ENCODE data around the gene REEP3.

DNA sequence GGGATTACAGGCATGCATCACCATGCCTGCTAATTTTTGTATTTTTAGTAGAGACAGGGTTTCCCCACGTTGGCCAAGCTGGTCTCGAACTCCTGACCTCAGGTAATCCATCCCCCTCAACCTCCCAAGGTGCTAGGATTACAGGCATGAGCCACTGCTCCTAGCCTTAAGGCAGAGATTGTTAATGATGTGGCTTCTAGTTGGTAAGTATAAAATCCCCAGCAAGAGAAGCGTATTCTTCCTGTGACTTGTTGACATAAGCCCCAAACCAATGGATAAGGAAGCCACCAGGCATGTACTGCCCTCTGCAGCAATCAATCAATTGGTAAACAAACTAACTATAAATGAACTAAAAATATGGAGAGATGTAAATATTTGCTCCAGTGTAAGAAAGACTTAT is 41.2 kb downstream of the REEP3 start:
- TF ChIP-seq POLR2A (IDR thresholded peaks at IDR 0.05; ENCODE audit: low read depth, low read length) (no peak), POLR2AphosphoS5 (IDR thresholded peaks at IDR 0.05; ENCODE audit: low read depth, low read length) (no peak)
